Measurements from ENCODE around the gene LRRC45. TPM values are rescaled to one million over a fixed set of nuclear protein-coding genes. Genes with fewer than 3 reads are reported as not detected.

LRRC45 gene
- total RNA-seq, 4 donors from 2014 or later, result 13.1 to 25.8 (median 15.3) TPM

- Histone ChIP-seq H3K4me3 (no peak overlapping the region), H3K36me3 (peaks cover 0 to 42% (median 3%) of the 10 kb centered on the region in 3 donors), H3K27me3 (no peaks in the 10 kb centered on the region), H3K4me1 (peaks cover 0 to 33% (median 5%) of the 10 kb centered on the region in 4 donors), H3K27ac (no peak overlapping the region), H3K9me3 (no peaks in the 10 kb centered on the region)
- no peak for DNase-seq (ENCODE audit: low spot score in 2 of 2)
- TF ChIP-seq CTCF (IDR thresholded peaks at IDR 0.05) (no peak), POLR2A (IDR thresholded peaks at IDR 0.05) (no peak), EP300 (IDR thresholded peaks at IDR 0.05) (no peak)
- 86 to 87% methylated on average over 20 to 21 of the region's 21 CpGs for WGBS, 2 donors
These were observed 23.8 kb downstream of the LRRC45 start for GRCh38 chr17:82046903-82047302.

- peak overlapping the region in 1 of 4 donors; percentile 90 for H3K27ac ChIP-seq
- TF ChIP-seq EP300 (IDR thresholded peaks at IDR 0.05) (no peak), CTCF (IDR thresholded peaks at IDR 0.05) (no peak), POLR2A (IDR thresholded peaks at IDR 0.05) (no peak)
These were observed 24.3 kb downstream of the LRRC45 start for GRCh38 chr17:82047379-82047778.

GRCh38 chr17:82047914-82048570 lies 24.9 kb downstream of the LRRC45 start:
- no peak for TF ChIP-seq EP300 (IDR thresholded peaks at IDR 0.05)
- TF ChIP-seq CTCF (IDR thresholded peaks at IDR 0.05), result no peak
- TF ChIP-seq POLR2A (IDR thresholded peaks at IDR 0.05), result no peak

More at GRCh38 chr17:82047379-82047778, 24.3 kb downstream of the LRRC45 start:
- no peak for DNase-seq (ENCODE audit: low spot score in 2 of 2)
- Histone ChIP-seq H3K4me3 (no peak overlapping the region), H3K27me3 (no peaks in the 10 kb centered on the region), H3K9me3 (no peaks in the 10 kb centered on the region), H3K36me3 (peaks cover 0 to 42% (median 3%) of the 10 kb centered on the region in 3 donors), H3K4me1 (peaks cover 0 to 36% (median 6%) of the 10 kb centered on the region in 4 donors)
- WGBS, 2 donors, result 81% methylated on average over 21 to 24 of the region's 24 CpGs

GRCh38 chr17:82048571-82048971 lies 25.5 kb downstream of the LRRC45 start:
- TF ChIP-seq EP300 (IDR thresholded peaks at IDR 0.05) (no peak), CTCF (IDR thresholded peaks at IDR 0.05) (no peak), POLR2A (IDR thresholded peaks at IDR 0.05) (no peak)
- DNase-seq (ENCODE audit: low spot score in 2 of 2), result no peak
- Histone ChIP-seq H3K9me3 (no peaks in the 10 kb centered on the region), H3K4me3 (no peak overlapping the region), H3K27ac (peak overlapping the region in 1 of 4 donors; percentile 90), H3K27me3 (no peaks in the 10 kb centered on the region), H3K4me1 (peaks cover 3 to 48% (median 18%) of the 10 kb centered on the region in 4 donors), H3K36me3 (peaks cover 0 to 48% (median 3%) of the 10 kb centered on the region in 3 donors)
- 70 to 80% methylated on average over 19 to 20 of the region's 20 CpGs for whole genome bisulfite sequencing, 2 donors

More at GRCh38 chr17:82047914-82048570, 24.9 kb downstream of the LRRC45 start:
- no peak overlapping the region for H3K4me3 ChIP-seq
- no peak for DNase-seq (ENCODE audit: low spot score in 2 of 2)
- H3K27ac ChIP-seq, result peak overlapping the region in 1 of 4 donors; percentile 90
- H3K27me3 ChIP-seq, result no peaks in the 10 kb centered on the region
- peaks cover 3 to 43% (median 13%) of the 10 kb centered on the region in 4 donors for H3K4me1 ChIP-seq
- peaks cover 0 to 42% (median 3%) of the 10 kb centered on the region in 3 donors for H3K36me3 ChIP-seq
- H3K9me3 ChIP-seq, result no peaks in the 10 kb centered on the region
- WGBS, 2 donors, result 74 to 83% methylated on average over 21 to 25 of the region's 25 CpGs

GRCh38 chr17:82049106-82049505 lies 26.0 kb downstream of the LRRC45 start:
- DNase-seq (ENCODE audit: low spot score in 2 of 2), result no peak
- TF ChIP-seq CTCF (IDR thresholded peaks at IDR 0.05) (no peak), EP300 (IDR thresholded peaks at IDR 0.05) (no peak), POLR2A (IDR thresholded peaks at IDR 0.05) (no peak)
- Histone ChIP-seq H3K4me3 (no peak overlapping the region), H3K4me1 (peaks cover 3 to 53% (median 19%) of the 10 kb centered on the region in 4 donors), H3K36me3 (peaks cover 0 to 53% (median 3%) of the 10 kb centered on the region in 3 donors), H3K27ac (peak overlapping the region in 1 of 4 donors; percentile 90), H3K27me3 (no peaks in the 10 kb centered on the region), H3K9me3 (no peaks in the 10 kb centered on the region)
- 72 to 90% methylated on average over 8 of the region's 8 CpGs for WGBS, 2 donors
